Mesenchymal stem cell (in vitro differentiated cells and primary cell): Measurements from ENCODE around the gene KCNJ10.

Experiments
- DNase-seq: peaks from one replicate; pipeline ENCODE4 v3.0.0-alpha.2; 2013
- H2AFZ ChIP-seq: one replicate; pipeline ENCODE4 v1.6.1; 2013; ENCODE audit warnings: low read depth, mild to moderate bottlenecking, control low read depth, inconsistent platforms, low read length, moderate library complexity
- H2AK5ac ChIP-seq: 2 replicates; pipeline ENCODE4 v1.6.1; 2013; ENCODE audit warnings: low read length, moderate library complexity, mild to moderate bottlenecking, inconsistent platforms; ENCODE audit not compliant: severe bottlenecking
- H2BK120ac ChIP-seq: one replicate; pipeline ENCODE4 v1.6.1; 2013; ENCODE audit warnings: low read depth, mild to moderate bottlenecking, inconsistent platforms, low read length, moderate library complexity
- H2BK12ac ChIP-seq, 2 experiments: one replicate each; pipeline ENCODE4 v1.6.1; 2013; ENCODE audit warnings: inconsistent platforms in 2 of 2, low read length in 2 of 2, mild to moderate bottlenecking in 2 of 2, moderate library complexity in 2 of 2, control low read depth in 1 of 2
- H2BK15ac ChIP-seq: one replicate; pipeline ENCODE4 v1.6.1; 2013; ENCODE audit warnings: mild to moderate bottlenecking, low read depth, inconsistent platforms; ENCODE audit not compliant: poor library complexity, severe bottlenecking
- H2BK5ac ChIP-seq: 2 replicates; pipeline ENCODE4 v1.6.1; 2013; ENCODE audit warnings: low read depth, mild to moderate bottlenecking, low read length, control low read depth, inconsistent platforms; ENCODE audit not compliant: poor library complexity, severe bottlenecking
- H3K14ac ChIP-seq, 2 experiments: one replicate each; pipeline ENCODE4 v1.6.1; 2013; ENCODE audit warnings: inconsistent platforms in 2 of 2, low read length in 2 of 2, control low read depth in 1 of 2, mild to moderate bottlenecking in 1 of 2, moderate library complexity in 1 of 2
- H3K18ac ChIP-seq, 2 experiments: one replicate each; pipeline ENCODE4 v1.6.1; 2013; ENCODE audit warnings: inconsistent platforms in 2 of 2, low read length in 2 of 2, control low read depth in 1 of 2, low read depth in 1 of 2, mild to moderate bottlenecking in 1 of 2
- H3K23ac ChIP-seq, 2 experiments: one replicate each; pipeline ENCODE4 v1.6.1; 2013; ENCODE audit warnings: inconsistent platforms in 2 of 2, low read length in 2 of 2, mild to moderate bottlenecking in 2 of 2, moderate library complexity in 2 of 2, control low read depth in 1 of 2
- H3K27ac ChIP-seq: 2 replicates; pipeline ENCODE4 v1.5.1; 2013; ENCODE audit warnings: mild to moderate bottlenecking, moderate library complexity, low read length, control low read depth, inconsistent platforms; ENCODE audit not compliant: poor library complexity, severe bottlenecking
- H3K27me3 ChIP-seq, 2 experiments: 2 replicates each; pipeline versions ENCODE4 v1.6.1 to v1.7.0; 2013; ENCODE audit warnings: low read length in 2 of 2, mild to moderate bottlenecking in 2 of 2, moderate library complexity in 2 of 2, control low read depth in 1 of 2, inconsistent platforms in 1 of 2; ENCODE audit not compliant: control insufficient read depth in 1 of 2, insufficient read depth in 1 of 2
- H3K36me3 ChIP-seq, 2 experiments: 2 replicates each; pipeline versions ENCODE4 v1.6.1 to v1.7.0; 2013; ENCODE audit warnings: low read length in 2 of 2, control low read depth in 1 of 2, inconsistent platforms in 1 of 2, low read depth in 1 of 2, mild to moderate bottlenecking in 1 of 2; ENCODE audit not compliant: insufficient read depth in 2 of 2, control insufficient read depth in 1 of 2
- H3K4ac ChIP-seq, 2 experiments: one replicate each; pipeline ENCODE4 v1.6.1; 2013; ENCODE audit warnings: inconsistent platforms in 2 of 2, low read length in 2 of 2, mild to moderate bottlenecking in 2 of 2, moderate library complexity in 2 of 2, control low read depth in 1 of 2, low read depth in 1 of 2
- H3K4me1 ChIP-seq: 2 replicates; pipeline ENCODE4 v1.6.1; 2013; ENCODE audit warnings: low read depth, low read length, control low read depth; ENCODE audit not compliant: control insufficient read depth, insufficient read depth
- H3K4me2 ChIP-seq: 2 replicates; pipeline ENCODE4 v1.6.1; 2013; ENCODE audit warnings: low read length, mild to moderate bottlenecking, inconsistent platforms; ENCODE audit not compliant: poor library complexity, severe bottlenecking
- H3K4me3 ChIP-seq, 2 experiments: 2 replicates each; pipeline versions ENCODE4 v1.5.1 to v1.7.0; 2013; ENCODE audit warnings: low read length in 2 of 2, mild to moderate bottlenecking in 2 of 2, control low read depth in 1 of 2, low read depth in 1 of 2; ENCODE audit not compliant: insufficient read depth in 1 of 2
- H3K79me1 ChIP-seq: replicated peaks from 2 replicates; pipeline ENCODE4 v1.6.1; 2013; ENCODE audit warnings: mild to moderate bottlenecking, control low read depth, low read length, inconsistent platforms; ENCODE audit not compliant: poor library complexity, severe bottlenecking
- H3K9ac ChIP-seq: 2 replicates; pipeline ENCODE4 v1.7.0; 2013; ENCODE audit warnings: mild to moderate bottlenecking, low read length, moderate library complexity
- H3K9me3 ChIP-seq: 2 replicates; pipeline ENCODE4 v1.7.0; 2013; ENCODE audit warnings: mild to moderate bottlenecking, low read length; ENCODE audit not compliant: control insufficient read depth
- H4K8ac ChIP-seq: one replicate; pipeline ENCODE4 v1.6.1; 2013; ENCODE audit warnings: inconsistent platforms, mild to moderate bottlenecking, low read length, moderate library complexity
- H4K91ac ChIP-seq: one replicate; pipeline ENCODE4 v1.6.1; 2013; ENCODE audit warnings: mild to moderate bottlenecking, low read length, inconsistent platforms
- WGBS: methylation state at CpG from one replicate; pipeline ENCODE4 v1.1.7; 2013; ENCODE audit warnings: mixed read lengths; 5-methylcytosine and 5-hydroxymethylcytosine counted together

KCNJ10 gene

DNA sequence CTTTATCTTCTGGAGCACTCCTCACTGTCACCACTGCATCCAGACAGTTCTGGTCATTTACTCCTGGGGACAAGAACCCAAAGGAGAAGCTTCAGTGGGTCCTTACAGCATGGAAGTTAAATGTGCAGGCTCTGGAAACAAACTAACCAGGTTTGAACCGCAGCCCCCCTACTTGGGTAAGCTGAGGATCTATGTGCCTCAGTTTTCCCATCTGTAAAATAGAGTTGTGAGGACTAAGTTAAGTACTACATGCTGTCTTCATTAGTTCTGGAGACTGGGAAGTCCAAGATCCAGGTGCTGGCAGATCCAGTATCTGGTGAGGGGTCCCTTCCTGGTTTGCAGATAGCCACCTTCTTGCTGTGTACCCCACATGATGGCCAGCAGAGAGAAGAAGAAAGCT, 37.6 kb upstream of the KCNJ10 start:
- no peak overlapping the region for H4K91ac ChIP-seq
- no peak overlapping the region for H3K27ac ChIP-seq
- no peaks in the 10 kb centered on the region for H3K36me3 ChIP-seq
- H3K23ac ChIP-seq = no peak overlapping the region
- H3K4me3 ChIP-seq = no peak overlapping the region
- H2BK120ac ChIP-seq = no peak overlapping the region
- H3K14ac ChIP-seq = no peak overlapping the region
- DNase-seq = no peak
- H3K27me3 ChIP-seq = peaks cover 28 to 55% of the 10 kb centered on the region in 2 experiments
- H2BK5ac ChIP-seq = no peak overlapping the region
- H3K4ac ChIP-seq = no peak overlapping the region
- no peak overlapping the region for H2BK12ac ChIP-seq
- H3K4me2 ChIP-seq = no peak overlapping the region
- no peak overlapping the region for H3K18ac ChIP-seq
- H3K79me1 ChIP-seq = no peaks in the 10 kb centered on the region
- H2AK5ac ChIP-seq = no peak overlapping the region
- H2AFZ ChIP-seq = no peak overlapping the region
- no peak overlapping the region for H4K8ac ChIP-seq
- H2BK15ac ChIP-seq = no peak overlapping the region
- H3K4me1 ChIP-seq = peaks cover 22% of the 10 kb centered on the region
- H3K9me3 ChIP-seq = no peaks in the 10 kb centered on the region
- no peak overlapping the region for H3K9ac ChIP-seq
- WGBS = 95% methylated on average over 1 of the region's 1 CpG

DNA sequence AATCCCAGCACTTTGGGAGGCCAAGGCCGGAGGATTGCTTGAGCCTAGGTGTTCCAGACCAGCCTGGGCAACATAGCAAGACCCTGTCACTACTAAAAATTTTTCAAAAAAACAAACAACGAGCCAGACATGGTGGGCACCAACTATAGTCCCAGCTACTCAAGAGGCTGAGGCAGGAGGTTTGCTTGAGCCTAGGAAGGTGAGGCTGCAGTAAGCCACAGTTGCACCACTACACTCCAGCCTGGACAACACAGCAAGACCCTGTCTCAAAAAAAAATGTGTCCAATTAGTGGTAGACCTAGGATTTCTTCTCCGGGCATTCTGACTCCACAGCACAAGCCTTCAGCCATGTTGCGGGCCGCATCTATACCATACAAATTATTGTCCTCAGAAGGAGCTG, 35.2 kb upstream of the KCNJ10 start:
- peaks cover 26 to 40% of the 10 kb centered on the region in 2 experiments for H3K27me3 ChIP-seq
- no peak for DNase-seq
- no peak overlapping the region for H3K14ac ChIP-seq
- H2AFZ ChIP-seq = no peak overlapping the region
- no peak overlapping the region for H2AK5ac ChIP-seq
- H2BK5ac ChIP-seq = no peak overlapping the region
- no peak overlapping the region for H3K27ac ChIP-seq
- H4K8ac ChIP-seq = no peak overlapping the region
- no peak overlapping the region for H3K18ac ChIP-seq
- H3K4ac ChIP-seq = no peak overlapping the region
- H3K36me3 ChIP-seq = no peaks in the 10 kb centered on the region
- H3K4me1 ChIP-seq = peaks cover 31% of the 10 kb centered on the region
- 98% methylated on average over 4 of the region's 5 CpGs for WGBS
- no peak overlapping the region for H3K4me2 ChIP-seq
- H2BK12ac ChIP-seq = no peak overlapping the region
- no peak overlapping the region for H3K9ac ChIP-seq
- H3K9me3 ChIP-seq = no peaks in the 10 kb centered on the region
- H3K4me3 ChIP-seq = no peak overlapping the region
- no peak overlapping the region for H2BK15ac ChIP-seq
- no peak overlapping the region for H3K23ac ChIP-seq
- H3K79me1 ChIP-seq = no peaks in the 10 kb centered on the region
- H4K91ac ChIP-seq = no peak overlapping the region
- H2BK120ac ChIP-seq = no peak overlapping the region

GRCh38 chr1:160104486-160104885, 34.5 kb upstream of the KCNJ10 start:
- Histone ChIP-seq H4K91ac (no peak overlapping the region), H2AK5ac (no peak overlapping the region), H3K18ac (peak overlapping the region in 1 of 2 experiments; percentile 49), H3K14ac (no peak overlapping the region), H3K36me3 (no peaks in the 10 kb centered on the region), H3K27ac (no peak overlapping the region), H3K4me2 (no peak overlapping the region), H3K4me3 (no peak overlapping the region), H2BK120ac (no peak overlapping the region), H2BK5ac (no peak overlapping the region), H3K23ac (no peak overlapping the region), H2BK12ac (no peak overlapping the region), H3K9me3 (no peaks in the 10 kb centered on the region), H3K27me3 (peaks cover 25 to 33% of the 10 kb centered on the region in 2 experiments), H2AFZ (no peak overlapping the region), H3K9ac (no peak overlapping the region), H3K4me1 (peaks cover 29% of the 10 kb centered on the region), H3K79me1 (no peaks in the 10 kb centered on the region), H3K4ac (no peak overlapping the region), H2BK15ac (no peak overlapping the region), H4K8ac (no peak overlapping the region)
- 76% methylated on average over 3 of the region's 3 CpGs for WGBS
- no peak for DNase-seq

- H3K4ac ChIP-seq = no peak overlapping the region
- no peak overlapping the region for H2AFZ ChIP-seq
- H3K9me3 ChIP-seq = no peaks in the 10 kb centered on the region
- no peak overlapping the region for H2BK5ac ChIP-seq
- no peak overlapping the region for H3K27ac ChIP-seq
- no peak overlapping the region for H3K4me3 ChIP-seq
- no peak overlapping the region for H3K23ac ChIP-seq
- peak overlapping the region in 1 of 2 experiments; percentile 28 for H3K18ac ChIP-seq
- no peak overlapping the region for H2AK5ac ChIP-seq
- no peak overlapping the region for H4K91ac ChIP-seq
- no peaks in the 10 kb centered on the region for H3K36me3 ChIP-seq
- no peak overlapping the region for H3K4me2 ChIP-seq
- no peak overlapping the region for H3K9ac ChIP-seq
- no peak overlapping the region for H2BK120ac ChIP-seq
- no peak overlapping the region for H4K8ac ChIP-seq
- WGBS = 38% methylated on average over 5 of the region's 6 CpGs
- no peaks in the 10 kb centered on the region for H3K79me1 ChIP-seq
- H3K4me1 ChIP-seq = peaks cover 27% of the 10 kb centered on the region
- H2BK15ac ChIP-seq = no peak overlapping the region
- H3K27me3 ChIP-seq = peaks cover 25 to 31% of the 10 kb centered on the region in 2 experiments
- no peak for DNase-seq
- peak overlapping the region in 1 of 2 experiments; percentile 68 for H3K14ac ChIP-seq
- H2BK12ac ChIP-seq = peak overlapping the region in 1 of 2 experiments; percentile 37
Observed at GRCh38 chr1:160103658-160104408, 33.9 kb upstream of the KCNJ10 start.
